GM12864 (cell line): ENCODE data around the gene LRRN4.

Experiments used
- DNase-seq: peaks from one replicate; pipeline ENCODE4 v3.0.0-alpha.2; 2011; ENCODE audit warnings: low read depth
- H3K4me3 ChIP-seq: 2 replicates; pipeline ENCODE4 v1.5.1; 2011; ENCODE audit warnings: mild to moderate bottlenecking, low read depth, low read length, control low read depth
- CTCF ChIP-seq: IDR thresholded peaks from 2 replicates; pipeline ENCODE4 v1.5.1; 2011; ENCODE audit warnings: low read depth, mild to moderate bottlenecking, moderate library complexity, low read length, control low read depth, inconsistent platforms; ENCODE audit errors: missing control alignments

Gene LRRN4

GRCh38 chr20:6024768-6025167, 29.1 kb downstream of the LRRN4 start:
- TF ChIP-seq CTCF: no peak
- no peak overlapping the region for H3K4me3 ChIP-seq
- no peak for DNase-seq

GRCh38 chr20:6017880-6018279, 36.0 kb downstream of the LRRN4 start:
- no peak for TF ChIP-seq CTCF
- DNase-seq: no peak
- H3K4me3 ChIP-seq: no peak overlapping the region

- TF ChIP-seq CTCF: no peak
- no peak for DNase-seq
- no peak overlapping the region for H3K4me3 ChIP-seq
These were observed 36.4 kb downstream of the LRRN4 start for GRCh38 chr20:6017467-6017866.

GRCh38 chr20:6014957-6015356, 38.9 kb downstream of the LRRN4 start:
- no peak overlapping the region for H3K4me3 ChIP-seq
- TF ChIP-seq CTCF: no peak
- DNase-seq: no peak

GRCh38 chr20:6014017-6014416, 39.8 kb downstream of the LRRN4 start:
- no peak for TF ChIP-seq CTCF
- DNase-seq: no peak
- H3K4me3 ChIP-seq: no peak overlapping the region

GRCh38 chr20:6012179-6012578, 41.7 kb downstream of the LRRN4 start:
- no peak for TF ChIP-seq CTCF
- no peak for DNase-seq

GRCh38 chr20:6008254-6008653, 45.6 kb downstream of the LRRN4 start:
- H3K4me3 ChIP-seq: no peak overlapping the region; the same call in 1 of the 2 replicates
- TF ChIP-seq CTCF: no peak
- no peak for DNase-seq

More at GRCh38 chr20:6012179-6012578, 41.7 kb downstream of the LRRN4 start:
- H3K4me3 ChIP-seq: no peak overlapping the region
